GM19438 (cell line): ENCODE results near the gene FRMD6.
"Not testable (repeated sequence)": the region's sequence is repeated elsewhere in the genome, so short reads cannot be mapped to it uniquely, and the experiment has no call there.

Experiments used
- ATAC-seq: cut with Tn5 transposase; IDR thresholded peaks from one replicate; pipeline ENCODE4 v1.9.1; 2021; ENCODE audit warnings: low read depth; ENCODE audit not compliant: unreplicated experiment

Gene FRMD6

GRCh38 chr14:51765726-51766125 lies 114.0 kb downstream of the FRMD6 start:
- ATAC-seq, result not testable (repeated sequence)

GRCh38 chr14:51766586-51766985 lies 114.9 kb downstream of the FRMD6 start:
- not testable (repeated sequence) for ATAC-seq

GRCh38 chr14:51769261-51769660 lies 117.6 kb downstream of the FRMD6 start:
- not testable (repeated sequence) for ATAC-seq

- ATAC-seq, result no peak
These were observed 122.5 kb downstream of the FRMD6 start for GRCh38 chr14:51774209-51774608.

GRCh38 chr14:51776102-51776894 lies 124.6 kb downstream of the FRMD6 start:
- ATAC-seq, result no peak

- ATAC-seq, result no peak
These were observed 128.4 kb downstream of the FRMD6 start for GRCh38 chr14:51780006-51780692.
